ENCODE data around the gene LPAR3.

LPAR3 gene

DNA sequence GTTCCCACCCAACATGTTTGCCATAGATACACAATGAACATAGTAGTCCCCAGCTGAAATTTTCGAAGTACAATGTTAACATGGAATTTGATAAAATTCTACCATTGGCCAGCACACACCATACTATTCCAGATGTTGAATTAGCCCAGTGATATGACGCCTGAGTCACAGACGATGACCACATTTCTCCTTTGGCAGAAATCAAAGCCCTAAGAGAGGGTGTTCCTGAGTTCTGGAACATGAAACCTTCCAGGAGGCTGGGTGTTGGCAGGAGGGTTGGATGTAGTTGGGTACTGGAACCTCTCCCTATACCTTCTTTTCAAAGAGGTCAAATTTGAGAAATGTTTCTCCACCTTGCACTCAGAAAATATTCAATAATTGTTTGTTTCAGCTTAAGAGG is 37.8 kb downstream of the LPAR3 start:
- TF ChIP-seq, protein P1, sequence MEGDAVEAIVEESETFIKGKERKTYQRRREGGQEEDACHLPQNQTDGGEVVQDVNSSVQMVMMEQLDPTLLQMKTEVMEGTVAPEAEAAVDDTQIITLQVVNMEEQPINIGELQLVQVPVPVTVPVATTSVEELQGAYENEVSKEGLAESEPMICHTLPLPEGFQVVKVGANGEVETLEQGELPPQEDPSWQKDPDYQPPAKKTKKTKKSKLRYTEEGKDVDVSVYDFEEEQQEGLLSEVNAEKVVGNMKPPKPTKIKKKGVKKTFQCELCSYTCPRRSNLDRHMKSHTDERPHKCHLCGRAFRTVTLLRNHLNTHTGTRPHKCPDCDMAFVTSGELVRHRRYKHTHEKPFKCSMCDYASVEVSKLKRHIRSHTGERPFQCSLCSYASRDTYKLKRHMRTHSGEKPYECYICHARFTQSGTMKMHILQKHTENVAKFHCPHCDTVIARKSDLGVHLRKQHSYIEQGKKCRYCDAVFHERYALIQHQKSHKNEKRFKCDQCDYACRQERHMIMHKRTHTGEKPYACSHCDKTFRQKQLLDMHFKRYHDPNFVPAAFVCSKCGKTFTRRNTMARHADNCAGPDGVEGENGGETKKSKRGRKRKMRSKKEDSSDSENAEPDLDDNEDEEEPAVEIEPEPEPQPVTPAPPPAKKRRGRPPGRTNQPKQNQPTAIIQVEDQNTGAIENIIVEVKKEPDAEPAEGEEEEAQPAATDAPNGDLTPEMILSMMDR (IDR thresholded peaks at IDR 0.05; ENCODE audit: low read depth, low read length), result no peak
- no peak overlapping the region for H3K4me3 ChIP-seq (replicated peaks in 1 of 2; ENCODE audit: low read depth in 2 of 2, low read length in 2 of 2)
- peak; percentile 59 to 64 for DNase-seq (ENCODE audit: low read depth in 2 of 2)

DNA sequence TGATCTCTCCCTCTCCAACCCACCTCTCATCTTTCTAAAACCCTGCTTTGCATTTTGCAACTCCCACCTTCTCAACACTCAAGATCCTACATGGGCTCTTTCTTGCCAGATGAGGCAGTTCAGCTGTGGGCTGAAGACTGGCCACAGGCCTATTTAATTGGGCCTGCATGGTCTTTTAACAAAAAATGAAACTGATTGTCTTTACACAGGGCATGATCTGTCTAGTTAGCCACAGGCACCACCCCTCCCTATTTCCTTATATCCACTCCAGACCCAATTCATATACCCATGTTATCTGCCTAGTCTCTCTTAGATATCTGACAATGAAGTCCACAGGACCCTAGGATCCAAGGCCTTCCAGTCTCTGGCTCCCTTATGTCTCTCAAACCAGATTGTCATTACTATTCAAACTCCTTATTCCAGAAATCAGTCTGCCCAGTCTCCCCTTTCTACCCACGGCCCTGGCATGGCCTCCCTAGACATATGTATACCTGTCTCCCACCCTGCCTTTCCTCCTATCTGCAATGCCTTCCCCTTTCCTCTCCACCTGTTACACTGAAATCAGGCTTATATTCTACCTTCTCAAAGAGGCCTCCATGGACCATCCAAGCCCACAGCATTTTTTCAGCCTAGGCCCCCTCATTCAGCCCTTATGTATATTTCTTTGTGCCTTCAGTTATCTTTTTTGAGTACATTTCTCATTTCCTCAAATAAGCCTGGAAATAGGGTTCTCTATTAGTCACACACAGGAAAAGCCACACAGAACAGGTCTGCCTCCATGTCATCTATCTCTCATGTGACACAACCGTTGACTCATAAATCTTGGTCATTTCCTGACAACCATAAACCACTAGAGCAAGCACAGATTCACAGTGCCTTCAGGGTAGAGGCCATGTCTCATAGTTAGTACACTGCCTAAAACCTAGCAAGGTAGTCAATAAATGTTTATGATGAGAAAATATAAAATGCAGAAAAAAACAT is 39.0 kb downstream of the LPAR3 start:
- TF ChIP-seq, protein P1 (IDR thresholded peaks at IDR 0.05; ENCODE audit: low read depth, low read length), result no peak
- H3K4me3 ChIP-seq (replicated peaks in 1 of 2; ENCODE audit: low read depth in 2 of 2, low read length in 2 of 2), result no peak overlapping the region
- peak; percentile 75 to 96 for DNase-seq (ENCODE audit: low read depth in 2 of 2)

DNA sequence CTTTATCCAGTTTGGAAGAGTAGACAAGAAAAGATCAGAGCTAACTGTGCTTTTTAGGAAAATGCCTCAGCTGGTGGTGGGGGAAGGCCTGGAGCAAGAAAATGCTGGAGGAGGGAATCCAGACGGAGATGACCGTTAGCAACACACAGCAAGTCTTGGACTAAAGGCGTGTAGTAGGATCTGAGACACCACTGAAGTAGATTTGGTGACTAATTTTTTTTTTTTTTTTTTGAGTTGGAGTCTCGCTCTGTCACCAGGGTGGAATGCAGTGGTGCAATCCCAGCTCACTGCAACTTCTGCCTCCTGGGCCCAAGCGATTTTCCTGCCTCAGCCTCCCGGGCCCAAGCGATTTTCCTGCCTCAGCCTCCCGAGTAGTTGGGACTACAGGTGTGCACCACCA is 41.2 kb downstream of the LPAR3 start:
- peak; percentile 85 to 95 for DNase-seq (ENCODE audit: low read depth in 2 of 2)
- TF ChIP-seq, protein P1 (IDR thresholded peaks at IDR 0.05; ENCODE audit: low read depth, low read length), result no peak
- no peak overlapping the region for H3K4me3 ChIP-seq (replicated peaks in 1 of 2; ENCODE audit: low read depth in 2 of 2, low read length in 2 of 2)

DNA sequence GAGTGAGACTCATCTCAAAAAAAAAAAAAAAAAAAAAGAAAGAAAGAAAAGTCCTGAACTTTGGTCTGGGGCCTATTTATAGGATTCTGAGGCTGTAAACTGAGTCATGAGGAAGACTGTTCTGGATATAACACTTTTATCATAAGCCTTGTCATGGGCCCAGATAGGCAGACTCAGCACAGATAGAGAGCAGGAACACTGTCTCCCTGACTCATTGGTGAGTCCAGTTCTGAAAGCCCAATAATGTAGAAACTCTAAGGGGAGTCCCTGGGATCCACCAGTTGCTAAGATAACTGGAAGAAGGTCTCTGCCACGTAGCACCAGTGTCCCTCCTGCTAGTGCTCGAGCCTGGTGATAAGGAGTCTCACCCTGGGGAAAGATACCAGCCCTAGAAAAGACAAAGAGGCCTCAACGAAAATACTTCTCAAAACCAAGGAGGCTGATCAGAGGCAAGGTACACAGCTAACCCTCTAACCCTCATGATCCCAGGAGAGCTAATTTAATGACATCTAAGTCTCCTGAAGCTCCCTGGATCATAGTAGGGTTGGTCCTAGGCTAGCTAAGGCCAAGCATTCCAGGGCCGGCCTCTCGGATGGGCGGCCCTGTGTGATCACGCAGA is 43.5 kb downstream of the LPAR3 start:
- TF ChIP-seq, protein P1 (IDR thresholded peaks at IDR 0.05; ENCODE audit: low read depth, low read length), result no peak
- no peak overlapping the region for H3K4me3 ChIP-seq (replicated peaks in 1 of 2; ENCODE audit: low read depth in 2 of 2, low read length in 2 of 2)
- DNase-seq (ENCODE audit: low read depth in 2 of 2), result no peak

DNA sequence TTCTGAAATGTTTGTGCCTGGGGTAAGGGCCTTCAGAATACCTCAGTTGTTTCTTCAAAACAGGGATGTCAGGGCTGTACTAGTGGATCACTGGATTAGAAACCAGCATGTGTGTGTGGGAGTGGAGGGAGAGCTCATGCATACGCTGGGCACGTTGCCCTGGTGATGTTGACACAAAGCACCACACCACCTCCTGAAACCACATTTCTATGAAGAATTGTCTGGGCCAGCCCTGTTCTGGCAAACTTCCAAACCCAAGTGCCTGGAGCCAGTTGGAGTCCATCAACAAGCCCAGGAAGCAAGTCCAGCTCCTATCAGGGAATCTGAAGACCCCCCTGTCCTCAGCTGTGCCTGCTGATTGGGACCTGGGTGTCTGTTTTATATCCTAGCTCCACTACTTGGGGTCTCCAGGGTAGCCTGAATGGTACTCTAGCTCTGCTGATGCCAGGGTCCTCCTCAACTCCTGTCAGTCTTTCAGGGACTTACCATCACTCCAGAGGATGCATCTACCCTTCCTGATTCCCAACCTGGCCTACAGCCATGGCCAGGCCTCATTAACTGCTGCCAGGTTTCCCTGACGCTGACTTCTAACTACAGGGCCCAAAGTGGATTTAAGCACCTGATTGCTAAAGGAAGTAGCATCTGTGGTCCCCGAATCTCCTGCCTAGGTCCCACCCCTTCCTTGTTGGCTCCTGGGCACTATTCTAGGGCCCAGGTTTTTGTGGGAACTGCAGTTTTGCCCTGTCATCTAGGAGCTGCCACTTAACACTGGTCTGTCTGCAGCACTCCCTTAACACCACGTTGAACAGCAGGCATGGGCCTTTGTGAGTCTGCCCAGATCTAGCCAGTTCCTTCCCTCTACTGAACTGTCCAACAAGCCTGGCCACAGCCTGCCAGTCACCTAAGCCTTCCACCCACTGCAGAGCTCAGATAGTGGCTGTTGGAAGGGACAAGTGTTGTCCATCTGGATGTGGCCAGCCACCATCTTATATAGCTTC is 45.5 kb downstream of the LPAR3 start:
- peak; percentile 98 to 99 for DNase-seq (ENCODE audit: low read depth in 2 of 2)
- no peak overlapping the region for H3K4me3 ChIP-seq (replicated peaks in 1 of 2; ENCODE audit: low read depth in 2 of 2, low read length in 2 of 2)
- TF ChIP-seq, protein P1 (IDR thresholded peaks at IDR 0.05; ENCODE audit: low read depth, low read length), result no peak

- TF ChIP-seq, protein P1 (IDR thresholded peaks at IDR 0.05; ENCODE audit: low read depth, low read length), result no peak
- H3K4me3 ChIP-seq (replicated peaks in 1 of 2; ENCODE audit: low read depth in 2 of 2, low read length in 2 of 2), result no peak overlapping the region
- no peak for DNase-seq (ENCODE audit: low read depth in 2 of 2)
Observed at GRCh38 chr1:84846387-84846786, 46.6 kb downstream of the LPAR3 start.

Measured in cardiac fibroblast (primary cell).